ENCODE data around the gene BFSP1.

Gene BFSP1

DNA sequence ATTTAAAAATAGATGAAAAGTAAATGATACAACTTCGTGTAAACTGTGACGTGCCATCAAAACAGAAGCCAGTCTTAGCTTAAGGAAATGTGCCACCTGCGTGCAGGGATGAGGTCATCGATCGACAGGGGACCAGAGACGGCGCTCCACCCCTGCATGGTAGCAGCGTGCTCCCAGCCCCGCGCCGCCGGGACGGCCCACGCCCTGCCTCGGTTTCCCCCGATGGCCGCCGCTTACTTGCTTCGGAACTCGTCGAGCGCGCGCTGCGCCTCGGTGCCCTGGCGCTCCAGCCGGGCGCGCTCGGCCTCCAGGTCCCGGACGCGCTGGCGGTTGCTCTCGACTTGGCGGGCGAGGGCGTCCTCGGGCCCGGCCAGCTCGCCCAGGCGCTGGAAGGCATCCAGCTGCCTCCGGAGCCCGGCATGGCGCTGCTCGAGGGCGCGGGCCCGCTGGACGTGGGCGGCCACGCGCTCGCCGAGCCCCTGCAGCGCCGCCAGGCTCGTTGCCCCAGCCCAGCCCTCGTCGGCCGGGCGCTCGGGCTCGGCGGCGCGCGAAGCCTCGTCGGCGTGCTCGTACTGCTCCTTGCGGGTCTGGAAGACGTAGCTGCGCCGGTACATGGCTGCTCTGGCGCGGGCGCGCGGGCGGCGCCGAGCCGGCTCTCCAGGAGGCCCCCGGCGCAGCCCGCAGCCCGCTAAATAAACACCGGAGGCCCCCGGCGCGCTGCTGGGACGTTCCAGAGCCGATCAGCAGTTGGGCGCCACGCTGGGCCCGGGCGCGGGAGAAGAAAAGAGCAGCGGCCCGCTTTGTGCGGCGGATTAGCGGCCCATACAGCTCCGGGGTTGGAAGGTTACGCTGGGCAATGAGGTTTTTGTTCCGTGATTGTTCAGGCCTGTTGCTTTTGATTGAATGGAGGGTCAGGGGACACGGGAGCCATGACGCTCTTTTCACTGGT, at the start of gene BFSP1:
TSS of gene BFSP1 (minus strand) at position 664 of the 949 bp plus-strand sequence. CDS start at position 614, 50 bp downstream.
- peak; percentile 4 for DNase-seq

DNA sequence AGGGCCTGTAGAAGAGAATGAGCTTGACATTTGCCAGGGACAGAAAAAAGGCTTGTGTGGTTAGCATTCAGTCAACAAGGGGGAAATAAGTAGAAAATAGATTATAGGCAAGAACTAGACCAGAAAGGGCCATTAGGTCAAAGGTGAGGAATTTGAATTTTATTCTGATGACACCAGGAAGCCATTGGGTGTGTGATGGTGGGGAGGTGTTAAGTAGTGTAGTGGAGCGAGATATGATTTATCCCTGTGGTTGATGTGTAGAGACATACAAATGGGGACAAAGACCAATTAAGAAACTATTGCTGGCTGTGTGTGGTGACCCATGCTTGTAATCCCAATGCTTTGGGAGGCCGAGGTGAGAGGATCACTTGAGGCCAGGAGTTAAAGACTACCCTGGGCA, 49.7 kb upstream of the BFSP1 start:
- DNase-seq = no peak

DNA sequence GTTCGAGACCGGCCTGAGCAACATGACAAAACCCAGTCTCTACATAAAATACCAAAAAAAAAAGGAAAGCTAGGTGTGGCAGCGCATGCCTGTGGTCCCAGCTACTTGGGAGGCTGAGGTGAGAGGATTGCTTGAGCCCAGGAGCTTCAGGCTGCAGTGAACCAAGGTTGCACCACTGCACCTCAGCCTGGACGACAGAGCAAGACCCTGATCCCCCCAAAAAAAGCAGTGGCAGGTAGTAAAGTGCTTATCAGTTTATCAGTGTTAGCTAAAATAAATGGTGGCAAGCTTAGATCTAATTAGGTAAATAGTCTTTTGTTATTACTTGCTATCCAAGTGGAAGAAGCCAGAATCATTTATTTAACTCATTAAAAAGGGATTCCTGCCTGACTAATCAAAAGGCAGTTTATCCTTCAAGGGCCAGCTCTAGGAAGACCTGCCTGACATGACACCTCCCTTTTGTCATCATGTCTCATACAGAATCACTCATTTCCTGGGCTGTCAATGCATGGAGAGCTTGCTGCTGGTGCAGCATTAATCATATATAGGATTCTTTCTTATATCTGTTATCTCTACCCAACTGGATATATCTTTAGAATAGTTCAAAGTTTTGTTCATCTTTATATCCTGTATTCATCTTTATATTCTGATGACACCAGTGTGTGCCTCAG, 48.3 kb upstream of the BFSP1 start:
- DNase-seq = no peak

DNA sequence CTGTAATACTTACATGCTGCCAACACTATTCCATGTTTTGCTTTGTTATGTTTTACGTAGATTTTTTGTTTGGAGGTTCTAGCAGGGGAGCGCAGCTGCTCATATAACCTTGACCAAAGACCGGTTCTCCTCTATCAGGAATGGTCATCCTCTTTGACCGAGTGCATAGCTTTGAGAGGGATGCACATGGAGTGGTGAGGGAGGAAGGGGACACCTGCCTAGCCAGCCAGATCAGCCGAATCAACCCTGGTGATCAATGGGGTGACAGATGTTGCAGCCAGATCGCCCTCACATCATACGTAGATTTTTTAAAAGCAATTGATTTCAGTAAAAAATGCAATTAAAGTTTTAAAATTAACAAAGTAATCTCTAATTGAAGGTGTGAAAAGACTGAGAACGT, 45.0 kb upstream of the BFSP1 start:
- no peak for DNase-seq

DNA sequence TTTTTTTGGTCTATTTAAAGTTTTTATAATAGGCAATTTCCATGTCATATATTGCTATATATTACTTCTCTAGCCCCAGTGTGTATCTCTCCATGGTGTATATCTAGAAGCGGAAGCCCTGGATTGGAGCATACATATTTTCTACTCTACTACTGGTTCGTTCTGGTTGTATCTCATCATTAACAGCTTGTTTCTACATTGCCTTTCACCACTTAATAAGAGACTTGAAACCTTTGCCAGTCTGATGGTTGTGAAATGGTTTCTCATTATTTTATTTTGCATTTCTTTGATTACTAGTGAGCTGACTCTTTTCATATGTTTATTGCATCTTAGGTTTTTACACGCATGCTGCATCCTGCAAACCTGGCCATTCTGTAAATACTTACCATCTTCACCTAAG, 42.3 kb upstream of the BFSP1 start:
- DNase-seq = no peak

DNA sequence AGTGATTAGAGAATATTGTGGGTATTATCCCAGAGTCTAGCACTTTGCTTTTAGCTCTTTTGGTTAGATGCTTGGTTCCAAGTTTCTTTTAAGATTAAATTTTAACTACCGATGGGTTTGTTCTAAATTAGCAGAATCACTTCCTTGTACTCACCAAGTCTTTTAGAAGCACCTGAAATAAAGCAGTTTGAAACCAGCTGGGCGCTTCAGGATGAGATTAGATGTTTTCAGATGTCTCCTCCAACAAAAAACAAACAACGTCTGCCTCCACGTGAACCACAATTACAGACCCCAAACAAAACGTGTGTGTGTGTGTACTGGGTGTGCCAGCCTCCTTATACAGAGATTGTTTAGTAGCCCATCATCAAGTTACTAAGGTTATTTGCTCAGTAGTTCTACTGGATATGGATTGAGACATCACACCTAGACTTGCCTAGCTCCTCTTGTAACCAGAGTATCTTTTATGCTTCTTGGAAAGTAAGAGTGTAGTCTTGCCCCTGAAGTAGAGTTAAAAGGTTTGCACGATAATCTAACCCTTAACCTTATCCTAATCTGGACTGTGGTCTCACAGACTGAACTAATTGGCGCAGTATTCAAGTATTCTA, 41.0 kb upstream of the BFSP1 start:
- no peak for DNase-seq

DNA sequence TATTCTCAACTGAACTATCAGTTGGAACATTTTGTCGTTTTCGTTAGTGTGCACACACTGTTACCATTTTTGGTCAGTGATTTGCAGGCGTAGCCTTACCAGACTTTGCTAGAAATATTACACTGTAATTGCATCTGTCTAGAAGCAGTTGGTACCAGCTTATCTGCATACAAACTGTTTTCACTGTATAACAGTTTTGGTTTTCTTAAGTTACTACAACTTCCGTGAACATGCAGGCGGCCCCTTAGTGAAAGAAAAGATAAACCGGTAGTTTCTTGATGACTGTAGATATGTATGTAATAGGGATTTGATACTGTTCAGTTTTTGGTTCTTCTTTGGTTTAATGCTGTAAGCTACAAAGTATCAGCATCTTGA, 40.0 kb upstream of the BFSP1 start:
- DNase-seq = no peak

DNA sequence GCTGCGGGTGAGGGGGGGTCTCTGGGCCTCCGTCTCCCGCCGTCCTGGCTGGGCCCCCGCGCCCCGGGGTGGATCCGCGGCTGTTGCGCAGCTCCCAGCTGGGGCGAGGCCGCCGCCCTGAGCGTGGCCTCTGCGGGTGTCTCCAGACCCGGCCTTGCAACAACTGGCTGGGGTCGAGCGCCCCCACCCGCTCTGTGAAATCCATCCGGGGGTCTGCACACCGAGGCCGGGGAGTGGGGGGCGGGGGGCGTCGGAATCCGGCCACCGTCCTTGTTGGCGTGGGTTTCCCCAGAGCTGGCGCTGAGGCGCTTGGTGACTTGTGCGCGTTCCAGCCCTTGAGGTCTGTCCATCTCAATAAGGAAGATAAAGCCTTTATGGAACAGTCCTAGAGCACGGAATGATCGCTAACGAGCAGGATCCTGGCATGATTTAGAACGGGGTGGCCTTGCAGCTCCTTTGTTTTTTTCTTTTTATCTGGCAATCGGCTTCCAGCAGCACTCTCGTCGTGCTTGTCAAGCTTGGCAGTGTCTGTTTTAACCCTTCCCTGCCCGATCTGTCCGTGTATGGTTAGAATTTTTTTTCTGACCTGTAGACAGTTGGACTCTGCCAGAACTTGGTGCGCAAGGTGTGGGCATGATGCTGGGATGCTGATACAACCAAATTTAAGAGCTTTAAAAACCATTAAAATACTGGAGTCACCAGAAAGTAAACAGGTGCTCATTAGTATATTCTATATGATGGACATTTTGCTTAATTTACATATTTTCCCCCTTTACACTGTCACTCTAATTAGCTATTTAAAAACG, 39.4 kb upstream of the BFSP1 start:
- no peak for DNase-seq

DNA sequence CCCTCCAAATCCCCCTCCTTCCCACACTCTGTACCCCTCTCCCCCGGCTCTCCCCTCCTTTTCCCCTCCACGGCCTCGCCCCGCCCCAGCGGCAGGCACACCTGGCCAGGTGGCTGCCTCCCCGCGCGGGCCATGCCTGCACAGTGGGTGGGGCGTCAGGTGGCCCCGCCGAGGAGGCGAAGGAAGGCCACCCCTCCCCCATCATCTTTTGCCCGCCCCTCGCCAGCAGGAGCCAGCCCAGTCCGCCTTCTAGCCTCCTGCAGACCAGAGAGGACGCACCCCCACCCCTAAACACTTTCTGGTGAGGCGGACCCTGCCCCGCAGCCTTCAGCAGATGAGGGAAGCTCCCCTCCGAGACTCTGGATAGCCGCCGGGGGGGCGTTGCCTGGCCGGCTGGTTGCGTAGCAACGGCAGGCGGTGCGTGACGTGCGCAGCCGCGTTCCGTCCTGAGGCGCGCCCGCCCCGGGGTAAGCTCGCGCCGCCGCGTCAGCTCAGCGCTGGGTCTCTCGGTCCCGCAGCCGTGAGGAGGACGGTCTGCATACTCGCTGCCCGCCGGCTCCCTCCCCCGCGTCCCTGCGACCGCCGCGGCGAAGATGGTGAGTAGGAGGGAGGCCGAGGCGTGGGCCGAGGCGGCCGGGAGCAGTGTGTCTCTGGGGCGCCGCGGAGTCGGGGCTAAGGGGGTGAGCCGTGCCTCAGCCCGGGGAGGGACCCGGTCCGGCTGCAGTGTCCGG, 38.6 kb upstream of the BFSP1 start, which contains the start of gene DSTN:
TSS of gene DSTN (plus strand) at position 460 of the 731 bp plus-strand sequence. CDS start at position 594, 134 bp downstream.
- DNase-seq = peak; percentile 66

DNA sequence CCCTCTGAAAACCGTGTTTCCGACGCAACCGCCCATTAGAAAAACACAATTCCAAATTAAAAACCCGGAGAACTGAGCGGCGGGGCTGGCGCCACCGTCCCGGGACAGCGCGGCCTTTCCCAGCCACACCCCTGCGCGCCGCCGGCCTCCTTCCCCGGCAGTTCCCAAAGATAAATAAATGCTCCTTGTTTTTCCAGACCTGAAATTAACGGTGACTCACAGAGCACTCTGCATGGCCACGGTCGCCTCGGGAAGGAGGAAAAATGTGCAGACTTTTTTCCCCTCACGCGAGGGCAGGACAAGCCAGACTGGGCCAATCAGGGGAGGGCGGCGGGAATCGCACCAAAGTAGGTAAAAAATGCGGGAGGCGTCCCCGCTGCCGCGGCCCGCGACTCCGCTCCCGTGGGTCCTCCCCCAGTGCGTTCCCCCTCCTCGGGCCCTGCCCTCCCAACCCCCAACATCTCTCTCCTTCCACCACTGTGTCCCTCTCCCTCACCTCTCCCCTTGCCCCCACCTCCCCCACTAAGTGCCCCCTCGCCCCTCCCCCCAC, 37.9 kb upstream of the BFSP1 start:
- DNase-seq = no peak

DNA sequence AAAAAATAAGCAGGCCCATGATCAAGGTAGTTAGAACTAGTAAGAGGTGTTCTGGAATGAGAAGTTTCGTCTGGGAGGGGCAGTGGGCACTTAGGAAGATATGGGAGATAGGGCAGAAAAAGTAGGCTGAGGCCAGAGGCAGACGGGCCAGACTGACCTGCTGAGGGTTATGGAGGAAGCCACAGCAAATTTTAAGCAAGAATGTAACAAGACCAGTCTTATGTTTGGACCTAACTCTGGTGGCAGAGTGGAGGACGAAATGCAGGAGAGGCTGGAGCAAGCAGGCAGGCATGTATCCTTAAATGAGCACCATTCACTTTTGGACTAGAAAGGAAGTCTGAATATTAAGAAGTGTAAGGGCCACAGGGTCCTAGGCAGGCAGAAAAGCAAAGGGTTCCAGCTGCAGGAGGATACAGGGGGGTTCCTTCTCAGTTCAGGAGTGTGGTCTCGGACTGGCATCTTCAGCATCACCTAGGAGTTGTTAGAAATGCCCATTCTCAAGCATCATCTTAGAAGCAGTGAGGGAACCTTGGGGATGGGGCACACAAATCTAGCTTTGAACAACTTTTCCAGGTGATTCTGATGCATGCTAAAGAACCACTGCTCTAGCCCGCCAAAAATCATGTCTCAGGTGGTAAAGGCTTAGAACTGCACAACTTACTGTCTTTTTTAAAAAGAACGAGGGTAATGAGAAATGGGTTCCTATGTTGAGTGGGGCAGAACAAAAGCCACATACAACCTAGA, 37.0 kb upstream of the BFSP1 start:
- no peak for DNase-seq

DNA sequence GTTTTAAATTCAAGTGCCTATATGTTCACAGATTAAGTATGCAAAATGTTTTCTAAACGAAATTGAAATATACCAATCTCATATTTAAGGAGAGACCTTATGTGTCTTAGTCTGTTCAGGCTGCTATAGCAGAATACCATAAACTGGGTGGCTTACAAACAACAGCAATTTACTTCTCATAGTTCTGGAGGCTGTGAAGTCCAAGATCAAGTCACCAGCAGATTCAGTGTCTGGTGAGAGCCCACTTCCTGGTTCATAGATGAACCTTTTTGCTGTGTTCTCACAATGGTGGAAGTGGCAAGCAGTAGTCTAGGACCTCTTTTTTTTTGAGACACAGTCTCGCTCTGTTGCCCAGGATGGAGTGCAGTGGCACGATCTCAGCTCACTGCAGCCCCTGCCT, 35.2 kb upstream of the BFSP1 start:
- no peak for DNase-seq

DNA sequence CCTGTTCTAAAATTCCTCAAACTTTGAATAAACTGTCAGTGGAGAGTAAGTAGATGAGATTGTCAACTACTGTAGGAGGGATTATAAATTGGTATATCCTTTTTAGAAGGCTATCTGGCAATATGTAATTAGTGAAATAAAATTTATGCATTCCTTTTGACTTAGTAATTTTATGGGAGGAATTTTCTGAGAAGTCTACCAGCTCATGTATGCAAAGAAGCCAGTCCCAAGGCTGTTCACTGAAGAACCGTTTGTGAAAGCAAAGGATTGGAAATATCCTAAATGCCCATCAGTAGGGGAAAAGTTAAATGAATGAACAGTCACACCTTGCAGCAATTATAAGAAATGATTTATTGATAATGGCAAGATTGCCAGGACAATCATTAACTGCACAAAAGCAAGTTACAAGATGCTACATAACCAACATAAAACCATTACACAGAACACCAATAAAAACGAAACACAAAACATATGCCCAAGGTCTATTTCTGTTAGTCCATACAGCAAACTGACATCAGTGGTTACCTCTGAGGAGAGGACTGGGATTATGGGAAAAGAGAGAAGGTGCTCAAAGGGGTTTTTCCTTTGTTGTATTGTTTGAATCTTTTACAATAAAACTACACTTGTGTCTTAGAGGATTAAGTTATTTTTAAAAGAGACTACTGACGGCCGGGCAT, 34.1 kb upstream of the BFSP1 start:
- DNase-seq = no peak

DNA sequence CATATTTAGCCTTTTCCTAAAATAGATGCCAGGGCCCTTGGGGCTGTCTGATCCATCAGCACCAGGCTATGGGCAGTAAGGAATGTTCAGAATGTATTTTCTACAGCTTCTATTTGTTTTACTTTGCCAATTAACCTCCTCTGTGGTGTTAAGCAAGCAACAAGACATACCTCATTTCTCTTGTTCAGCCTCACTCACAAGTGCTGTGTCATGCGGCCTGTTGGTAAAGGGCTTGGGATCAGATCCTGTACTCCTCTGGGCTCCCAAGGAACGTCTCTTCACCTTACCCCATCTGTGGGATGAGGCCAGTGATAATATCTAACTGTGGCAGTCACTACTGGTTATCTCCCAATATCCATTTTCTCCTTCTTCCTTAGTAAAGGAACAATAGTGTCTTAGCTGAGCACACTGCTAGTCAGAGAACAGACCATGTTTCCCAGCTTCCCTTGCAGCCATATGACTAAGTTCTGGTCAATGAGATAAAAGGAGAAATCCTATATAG, 31.7 kb upstream of the BFSP1 start:
- DNase-seq = no peak

DNA sequence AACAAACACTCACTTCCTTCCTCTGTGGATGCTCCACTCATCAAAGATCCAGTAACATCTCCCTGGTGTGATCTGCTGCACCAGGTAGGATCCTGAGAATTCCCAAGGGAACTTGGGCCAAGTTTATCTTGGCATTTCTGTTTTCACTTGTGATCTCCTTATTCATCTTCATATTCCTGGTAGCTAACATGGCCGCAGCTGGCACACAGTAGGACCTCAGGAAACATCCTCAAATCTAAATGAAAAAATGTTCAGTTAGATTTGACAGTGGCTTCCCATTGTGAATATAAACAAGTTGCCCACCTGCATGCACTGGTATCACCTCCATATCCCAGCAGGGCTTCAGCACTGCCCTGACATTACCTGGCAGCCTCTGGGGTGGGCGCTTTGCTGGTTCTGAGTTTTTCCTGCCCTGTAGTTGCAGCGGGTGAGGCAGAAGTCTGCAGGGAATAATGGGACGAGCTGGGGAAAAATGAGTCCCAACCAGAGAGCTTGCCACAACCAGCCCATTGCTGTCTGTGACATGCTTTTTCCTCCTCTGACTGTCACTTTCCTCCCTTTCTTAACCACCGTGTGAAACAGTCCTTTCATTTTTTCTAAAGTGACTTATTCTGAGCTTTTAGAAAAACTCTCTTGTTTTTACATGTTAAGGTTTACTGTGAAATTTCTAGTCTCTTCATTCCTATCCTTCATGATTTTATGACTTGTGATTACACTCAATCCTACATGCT, 29.3 kb upstream of the BFSP1 start:
- no peak for DNase-seq

DNA sequence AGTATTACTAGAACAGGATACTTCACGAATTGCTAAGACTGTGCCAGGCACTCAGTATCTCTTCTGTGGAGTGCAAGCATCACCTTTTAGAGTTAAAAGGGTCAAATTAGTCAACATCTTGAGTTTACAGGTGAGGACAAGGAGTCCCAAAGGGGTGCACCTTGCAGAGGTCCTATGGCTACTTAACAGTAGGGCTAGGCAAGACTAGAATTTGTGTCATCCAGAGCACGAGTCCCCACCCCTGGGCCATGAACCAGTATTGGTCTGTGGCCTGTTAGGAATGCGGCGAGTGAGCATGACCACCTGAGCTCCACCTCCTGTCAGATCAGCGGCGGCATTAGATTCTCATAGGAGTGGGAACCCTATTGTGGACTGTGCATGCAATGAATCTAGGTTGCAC, 28.2 kb upstream of the BFSP1 start:
- DNase-seq = no peak

DNA sequence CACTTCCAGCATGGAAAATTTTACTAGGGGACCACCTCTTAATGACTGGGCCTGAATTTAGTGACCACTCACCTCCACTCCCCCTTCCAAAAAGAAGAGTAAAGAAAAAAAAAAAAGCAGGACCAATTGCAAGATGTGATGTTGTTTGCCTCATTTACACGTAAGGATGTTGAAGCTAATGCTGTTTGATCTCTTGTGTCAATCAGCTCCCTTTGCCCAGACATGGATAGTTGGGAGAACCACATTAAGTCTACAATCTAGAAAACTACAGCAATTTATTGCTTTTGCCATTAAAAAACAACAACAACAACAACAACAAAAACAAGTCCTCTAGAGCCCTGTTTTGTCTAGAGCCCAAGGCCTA, 27.7 kb upstream of the BFSP1 start:
- no peak for DNase-seq

DNA sequence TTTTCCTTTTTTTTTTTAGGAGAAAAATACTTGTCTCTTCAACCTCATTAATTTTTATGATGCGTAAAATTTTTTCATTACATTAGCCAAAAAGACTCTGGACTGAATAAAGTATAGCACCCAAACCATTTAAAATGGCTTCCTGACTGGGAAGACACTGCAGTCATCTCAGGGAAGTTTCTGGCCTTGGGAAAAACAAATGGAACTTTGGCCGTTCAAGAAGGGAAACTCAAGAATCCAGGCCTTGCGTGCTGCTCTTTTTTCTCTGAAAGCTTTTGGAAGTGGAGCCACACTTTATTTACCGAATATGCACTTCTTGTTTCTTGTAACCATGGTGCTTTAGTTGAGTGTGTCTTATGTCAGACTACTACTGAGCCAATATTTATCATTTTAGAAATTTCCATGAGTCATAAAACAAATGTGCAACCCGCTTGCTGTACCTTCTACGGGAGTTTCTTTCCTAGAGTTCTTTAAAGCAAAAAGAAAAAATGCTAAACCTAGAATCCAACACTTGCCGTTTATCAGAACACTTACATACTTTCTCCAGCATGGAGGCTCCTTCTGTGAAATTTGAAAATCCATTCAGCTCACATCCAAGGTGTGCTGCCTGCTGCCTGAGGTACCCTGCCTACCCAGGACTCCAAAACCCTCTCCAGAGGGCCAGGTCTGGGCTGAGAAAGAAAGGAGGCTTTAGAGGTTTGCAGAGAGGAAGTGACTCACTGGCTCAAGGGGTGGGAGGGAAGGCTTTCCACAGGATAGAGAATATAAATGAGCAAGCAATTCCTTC, 27.2 kb upstream of the BFSP1 start:
- no peak for DNase-seq

DNA sequence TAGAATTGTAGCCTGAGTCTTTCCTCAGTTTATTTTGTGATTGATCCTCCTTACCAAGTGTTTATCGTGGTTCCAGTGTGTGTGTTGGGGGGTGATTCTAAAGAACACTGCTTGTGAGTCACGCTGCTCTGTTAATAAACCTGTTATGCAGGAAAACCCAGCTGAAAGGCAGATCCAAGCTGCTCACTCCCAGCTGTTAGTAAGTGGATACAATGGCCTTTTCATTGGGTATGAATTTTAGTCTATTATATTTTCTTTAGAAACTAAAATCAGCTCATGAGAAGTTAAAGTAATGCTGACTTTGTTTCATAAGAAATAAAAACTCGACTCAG, 26.5 kb upstream of the BFSP1 start:
- DNase-seq = no peak
